ENCODE data around the gene CARNS1.

- TF ChIP-seq CTCF (IDR thresholded peaks at IDR 0.05) (no peak), ZBTB43 (CRISPR knock-in tag; IDR thresholded peaks at IDR 0.05) (no peak), GABPB1 (CRISPR knock-in tag; IDR thresholded peaks at IDR 0.05) (no peak), TEAD4 (CRISPR knock-in tag; IDR thresholded peaks at IDR 0.05) (no peak), SP1 (CRISPR knock-in tag; conservative IDR thresholded peaks at IDR 0.05) (no peak)
Observed at GRCh38 chr11:67390947-67391303, 24.6 kb upstream of the CARNS1 start.

Data from WTC11 (cell line).